GM19395 (cell line): ENCODE results near the gene ETS1.

ENCODE experiments used
- ATAC-seq: cut with Tn5 transposase; IDR thresholded peaks from one replicate; pipeline ENCODE4 v1.9.1; 2021; ENCODE audit warnings: mild to moderate bottlenecking, moderate library complexity; ENCODE audit not compliant: unreplicated experiment

The ETS1 gene

DNA sequence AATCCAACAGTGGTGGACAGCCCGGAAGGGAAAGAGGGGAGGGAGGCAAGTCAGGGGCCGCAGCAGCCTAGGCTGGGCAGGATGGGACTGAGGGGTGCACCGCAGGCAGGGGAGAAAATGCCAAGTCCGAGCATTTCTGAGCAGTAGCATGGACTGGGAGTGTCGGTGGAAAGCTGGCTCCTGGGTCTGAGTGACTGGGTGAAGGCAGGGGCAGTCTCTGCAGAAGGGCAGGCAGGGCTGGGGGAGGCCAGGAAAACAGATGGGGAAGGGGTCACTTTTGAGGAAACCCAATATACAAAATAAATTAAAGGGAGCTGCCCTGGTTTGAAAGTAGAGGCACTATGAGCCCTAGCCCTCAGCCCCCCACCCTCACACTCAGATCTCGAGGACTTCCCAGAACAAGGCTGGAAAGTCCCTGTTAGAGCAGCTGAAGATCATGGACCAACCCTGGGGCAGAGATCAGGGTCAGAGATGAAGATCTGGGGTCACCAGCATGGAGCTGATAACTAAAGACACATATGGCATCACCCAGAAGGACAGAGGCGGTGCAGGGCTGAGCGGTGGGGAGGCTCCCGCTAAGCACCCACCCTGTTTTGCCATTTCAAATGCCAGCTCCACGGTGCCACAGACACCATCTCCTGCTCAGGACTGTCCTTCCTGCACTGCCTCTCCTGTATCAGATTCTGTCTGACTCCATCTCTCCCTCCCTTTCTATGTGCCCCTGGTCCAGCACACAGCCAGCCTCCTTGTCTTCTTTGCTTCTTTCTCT, 32.4 kb upstream of the ETS1 start:
- no peak for ATAC-seq

DNA sequence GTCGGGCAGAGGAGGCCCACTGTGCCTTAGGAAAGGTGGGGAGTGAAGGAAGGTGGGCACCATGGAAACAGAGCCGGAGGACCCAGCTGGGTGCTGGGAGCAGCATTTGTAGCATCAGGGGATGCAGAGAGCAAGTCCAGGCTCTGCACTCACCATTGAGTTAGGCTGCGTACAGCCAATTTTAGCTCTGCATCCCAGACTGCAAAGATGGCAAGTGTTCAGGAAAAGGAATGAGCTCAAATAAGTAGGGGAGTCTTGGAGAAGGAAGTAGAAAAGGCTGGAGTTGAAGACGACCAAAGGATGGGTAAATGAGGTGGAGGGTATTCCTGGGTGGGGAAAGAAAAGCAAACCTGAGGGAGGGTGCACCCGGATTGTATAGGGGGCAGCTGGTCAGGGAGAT, 31.6 kb upstream of the ETS1 start:
- no peak for ATAC-seq

DNA sequence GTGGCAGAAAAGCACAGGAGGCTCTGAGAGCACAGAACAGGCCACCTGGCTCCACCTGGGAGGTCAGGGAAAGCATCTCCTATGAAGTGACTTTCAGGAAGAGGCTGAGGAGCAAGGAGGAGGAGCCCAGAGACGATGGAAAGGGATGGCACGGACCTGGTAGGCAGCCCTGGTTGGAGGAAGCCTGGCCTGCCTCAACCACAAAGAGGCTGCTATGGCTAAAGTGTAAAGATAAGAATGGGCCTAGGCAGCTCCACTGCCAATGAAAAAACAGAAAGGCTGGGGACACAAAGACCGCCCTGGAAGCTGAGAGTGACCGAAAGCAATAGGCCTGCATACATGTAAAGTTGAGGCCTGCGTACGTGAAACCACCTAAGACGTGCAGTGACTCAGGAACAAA, 31.2 kb upstream of the ETS1 start:
- no peak for ATAC-seq

GRCh38 chr11:128616161-128616560, 28.8 kb upstream of the ETS1 start:
- ATAC-seq = no peak

DNA sequence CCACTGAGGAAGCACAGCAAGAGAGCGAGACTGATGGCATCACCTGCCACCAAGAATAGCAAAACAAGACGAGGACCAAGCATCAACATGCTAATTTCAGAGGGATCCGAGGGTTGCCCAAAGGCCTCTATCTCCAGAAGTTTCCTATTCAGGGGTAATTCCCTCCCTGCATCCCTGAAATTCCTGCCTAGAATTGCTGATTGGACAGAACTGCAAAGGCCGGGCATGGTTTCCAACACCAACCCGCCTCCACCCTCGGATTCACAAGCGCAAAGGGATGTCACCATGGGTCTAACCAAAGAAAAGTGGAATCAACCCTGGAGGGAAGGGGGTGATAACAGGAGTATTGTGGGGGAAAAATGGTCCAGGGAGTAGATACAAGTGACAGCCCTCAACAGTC, 28.3 kb upstream of the ETS1 start:
- ATAC-seq = no peak

GRCh38 chr11:128615076-128615475, 27.7 kb upstream of the ETS1 start:
- ATAC-seq = no peak

GRCh38 chr11:128614026-128614425, 26.7 kb upstream of the ETS1 start:
- ATAC-seq = no peak

DNA sequence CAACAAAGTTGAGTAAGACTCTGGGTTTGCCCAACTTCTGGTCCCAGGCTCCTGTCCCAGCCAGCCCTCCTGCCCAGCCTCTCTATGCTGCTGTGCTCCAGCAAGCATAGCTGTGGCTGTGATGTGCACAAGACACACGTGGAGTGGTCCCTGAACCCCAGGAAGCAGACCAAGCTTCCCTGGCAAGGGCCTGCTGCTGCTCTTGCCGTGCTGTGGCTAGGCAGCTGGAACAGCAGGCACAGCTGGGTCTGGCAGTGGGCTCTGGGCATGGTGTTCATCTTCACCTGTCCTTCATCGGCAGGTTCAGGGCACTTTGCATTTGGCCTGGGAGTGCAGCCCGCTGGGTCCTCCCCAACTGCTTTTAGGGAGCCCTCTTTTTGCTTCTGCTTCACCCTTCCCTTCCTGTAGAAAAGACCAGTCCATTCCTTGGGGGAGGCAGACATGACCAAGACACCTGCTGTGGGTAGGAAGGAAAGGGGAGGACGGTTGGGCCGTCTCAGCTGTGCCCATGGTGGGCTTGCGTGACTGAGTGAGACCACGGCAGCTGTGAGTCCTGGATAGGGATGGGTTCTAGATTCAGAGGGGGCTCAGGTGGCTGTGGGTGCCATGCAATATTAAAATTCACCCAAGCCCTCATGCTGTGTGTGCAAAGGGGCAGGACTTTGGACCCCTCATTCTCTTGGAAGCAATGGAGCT, 26.1 kb upstream of the ETS1 start:
- no peak for ATAC-seq

DNA sequence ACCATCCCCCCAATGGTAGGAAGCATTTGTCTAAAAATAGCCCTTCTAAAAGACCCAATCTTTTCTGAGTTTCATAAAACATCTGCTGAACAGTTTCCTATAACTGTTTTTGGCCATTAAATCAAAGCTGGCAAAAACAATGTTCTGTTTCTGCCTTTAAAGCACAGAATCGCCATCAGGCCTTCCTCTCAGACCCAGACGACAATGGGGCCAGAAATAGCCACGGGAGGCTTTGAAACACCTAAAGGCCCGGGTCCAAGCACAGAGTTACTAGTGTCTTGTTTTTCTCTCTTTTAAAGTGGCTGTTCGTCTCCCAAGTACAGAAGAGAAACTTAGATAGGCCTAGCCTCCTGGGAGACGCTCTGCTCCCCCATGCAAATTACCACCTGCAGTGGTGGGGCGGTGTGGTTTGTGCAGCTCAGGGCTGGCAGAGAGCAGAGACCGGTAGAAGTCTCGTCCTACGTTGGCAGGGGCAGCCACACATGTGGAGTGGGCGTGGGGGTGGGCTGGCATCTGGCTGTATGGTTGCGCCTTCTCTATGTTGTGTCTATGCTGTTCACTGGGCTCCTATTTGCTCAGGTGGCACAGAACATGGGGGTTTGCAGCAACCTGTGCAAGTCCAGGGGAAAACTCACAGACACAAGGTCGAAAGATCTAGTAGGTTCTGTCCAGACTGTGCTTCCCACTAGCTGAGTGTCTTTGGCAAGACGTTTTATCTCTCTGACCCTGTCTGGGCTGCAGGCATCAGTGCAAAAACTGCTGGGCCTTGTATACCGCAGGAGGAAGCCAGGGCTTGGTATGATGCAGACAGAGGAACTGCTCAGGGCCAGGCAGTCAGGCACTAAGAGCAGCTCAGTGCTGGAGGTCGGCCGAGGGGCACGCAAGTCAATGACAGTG, 23.6 kb upstream of the ETS1 start:
- peak; percentile 97 for ATAC-seq

GRCh38 chr11:128609785-128610184, 22.4 kb upstream of the ETS1 start:
- ATAC-seq = no peak

DNA sequence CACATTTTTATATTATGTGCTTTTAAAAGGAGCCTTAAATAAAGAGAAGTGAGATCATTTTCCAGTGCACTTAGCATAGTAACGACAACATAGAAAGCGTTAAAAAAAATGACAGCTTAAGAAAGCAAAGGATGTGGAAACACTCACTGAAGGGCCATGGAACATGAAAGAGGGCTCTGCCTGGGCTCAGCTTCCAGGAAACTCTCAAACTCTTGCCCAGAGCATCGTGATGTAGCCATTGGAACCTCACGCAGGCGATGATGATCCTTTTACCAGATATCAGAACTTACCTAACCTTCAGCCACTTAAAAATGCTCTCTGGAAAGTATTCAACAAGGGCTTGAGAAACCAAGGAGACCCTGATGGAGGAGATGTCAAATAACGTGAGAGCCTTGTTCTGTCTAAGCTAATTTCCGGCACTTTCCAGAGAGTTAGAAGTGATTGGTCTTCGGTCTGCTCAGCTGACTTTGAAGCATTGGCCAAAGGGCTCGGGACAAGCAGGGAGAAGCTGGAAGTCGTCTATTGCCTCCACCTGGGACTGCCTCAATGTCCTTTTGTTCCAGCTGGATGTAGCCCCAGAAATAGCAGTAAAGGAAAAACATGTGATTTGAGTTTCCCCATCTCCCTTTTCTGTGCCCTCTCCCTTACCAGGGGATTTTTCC, 21.5 kb upstream of the ETS1 start:
- no peak for ATAC-seq

GRCh38 chr11:128607819-128608218, 20.5 kb upstream of the ETS1 start:
- ATAC-seq = no peak

DNA sequence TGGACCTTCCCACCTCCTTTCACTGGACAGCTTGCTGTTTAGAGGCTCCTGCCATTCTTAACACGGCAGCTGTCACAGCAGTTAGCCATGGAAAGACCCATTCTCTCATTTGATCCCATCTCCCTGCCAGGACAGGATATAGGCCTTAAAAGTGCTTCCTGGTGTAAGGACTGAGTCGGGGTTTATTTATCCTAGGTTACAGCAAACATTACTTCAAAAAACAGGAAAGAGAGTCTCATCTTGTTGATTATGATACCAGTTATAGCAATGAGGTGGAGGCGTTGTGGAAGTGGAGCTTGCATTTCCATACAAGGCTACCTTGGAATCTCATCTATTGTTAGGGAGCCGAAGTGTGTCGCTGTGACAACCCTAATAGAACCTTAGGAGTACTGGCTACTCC, 17.4 kb upstream of the ETS1 start:
- ATAC-seq = no peak

DNA sequence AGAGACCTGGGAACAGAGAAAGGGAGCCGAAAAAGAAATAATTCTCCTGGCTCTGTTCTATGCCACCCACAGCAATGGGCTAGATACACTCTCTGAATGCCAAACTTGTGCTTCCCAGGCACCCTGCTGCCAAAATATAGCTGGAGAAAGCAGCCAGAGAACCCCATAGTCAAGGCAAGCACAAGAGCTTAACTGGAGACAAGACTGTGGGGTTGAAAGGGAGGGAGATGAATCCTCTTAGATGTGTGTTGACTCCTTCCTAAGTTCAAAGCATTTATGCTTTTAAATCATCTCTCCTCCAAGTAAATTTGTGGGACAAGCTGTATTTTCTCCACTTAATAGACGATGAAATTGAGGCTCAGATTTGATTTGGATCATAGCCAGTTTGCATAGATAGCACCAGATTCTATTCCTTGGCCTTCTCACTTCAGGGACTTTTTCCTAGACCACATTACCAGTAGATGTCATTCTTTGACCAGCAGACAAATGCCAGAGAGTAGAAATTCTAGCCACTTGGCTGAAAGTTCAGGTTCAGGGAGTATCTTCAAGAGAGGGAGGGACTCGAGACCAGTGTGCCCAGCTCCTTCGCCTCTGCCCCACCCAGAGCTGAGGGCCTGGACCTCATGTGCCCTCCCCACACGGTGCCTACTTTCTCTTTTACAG, 16.5 kb upstream of the ETS1 start:
- ATAC-seq = peak; percentile 62

DNA sequence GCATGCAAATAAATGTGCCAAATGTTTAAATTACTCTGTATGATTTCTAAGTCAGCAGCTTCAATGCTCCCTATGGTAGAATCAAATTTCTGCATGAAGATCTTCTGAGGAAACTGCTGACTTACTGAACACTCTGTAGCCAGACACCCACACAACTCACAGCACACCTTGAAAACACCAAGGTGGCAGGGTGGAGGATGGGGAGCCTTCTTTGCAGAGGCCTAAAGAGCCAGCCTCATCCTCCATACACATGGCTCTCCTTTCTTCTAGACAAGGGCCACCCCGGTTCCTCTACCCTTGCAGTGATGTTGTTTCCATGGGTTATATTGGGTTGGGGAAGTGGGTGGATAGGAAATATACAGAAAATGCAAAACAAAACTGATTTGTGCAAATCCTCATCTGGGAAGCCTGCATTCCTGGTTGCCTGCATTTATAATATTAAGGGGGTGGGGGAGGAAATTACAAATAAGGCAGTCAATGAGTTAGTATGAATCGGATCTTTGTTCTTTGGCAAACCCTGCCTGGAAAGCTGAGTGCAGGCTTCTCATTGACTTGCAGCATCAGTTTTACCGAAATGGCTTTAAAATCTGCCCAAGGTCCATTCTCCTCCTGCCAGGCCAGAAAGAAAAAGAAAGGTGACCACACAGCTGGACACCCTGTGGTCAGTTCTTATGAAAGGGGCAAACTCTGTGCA, 15.8 kb upstream of the ETS1 start:
- no peak for ATAC-seq

DNA sequence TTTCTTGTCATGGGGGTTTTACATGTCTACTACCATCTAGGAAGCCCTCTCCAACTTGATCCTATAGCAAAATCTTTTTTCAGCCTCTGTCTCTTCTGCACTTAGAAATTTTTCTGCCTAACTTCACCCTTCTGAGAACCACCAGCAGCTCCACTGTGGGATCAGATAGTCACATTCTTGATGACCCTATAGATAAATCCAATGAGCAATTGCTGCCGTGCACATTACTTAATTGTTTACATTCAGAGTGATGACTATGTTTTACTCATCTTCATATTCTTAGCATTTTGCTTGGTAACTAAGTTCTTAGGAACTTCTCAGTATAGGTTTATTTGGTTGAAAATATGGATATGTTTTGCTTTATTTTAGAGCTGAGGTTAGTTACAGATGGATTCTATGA, 12.4 kb upstream of the ETS1 start:
- ATAC-seq = no peak

- no peak for ATAC-seq
Measured at GRCh38 chr11:128598506-128599150, 11.3 kb upstream of the ETS1 start.

DNA sequence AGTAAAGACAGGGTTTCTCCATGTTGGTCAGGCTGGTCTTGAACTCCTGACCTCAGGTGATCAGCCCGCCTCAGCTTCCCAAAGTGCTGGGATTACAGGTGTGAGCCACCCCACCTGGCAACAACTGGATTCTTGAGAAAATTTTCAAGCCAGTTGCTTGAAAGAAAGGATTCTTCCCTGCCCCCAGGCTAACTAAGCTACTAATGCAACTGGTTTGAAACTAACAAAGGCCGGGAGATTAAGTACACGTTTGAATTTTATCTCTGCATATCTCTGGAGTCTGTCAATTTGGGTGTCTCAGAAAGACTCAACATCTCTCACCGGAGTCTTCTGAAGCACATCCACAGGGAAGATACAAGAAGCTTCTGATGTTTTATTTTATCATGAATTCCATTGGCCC, 10.7 kb upstream of the ETS1 start:
- ATAC-seq = no peak

DNA sequence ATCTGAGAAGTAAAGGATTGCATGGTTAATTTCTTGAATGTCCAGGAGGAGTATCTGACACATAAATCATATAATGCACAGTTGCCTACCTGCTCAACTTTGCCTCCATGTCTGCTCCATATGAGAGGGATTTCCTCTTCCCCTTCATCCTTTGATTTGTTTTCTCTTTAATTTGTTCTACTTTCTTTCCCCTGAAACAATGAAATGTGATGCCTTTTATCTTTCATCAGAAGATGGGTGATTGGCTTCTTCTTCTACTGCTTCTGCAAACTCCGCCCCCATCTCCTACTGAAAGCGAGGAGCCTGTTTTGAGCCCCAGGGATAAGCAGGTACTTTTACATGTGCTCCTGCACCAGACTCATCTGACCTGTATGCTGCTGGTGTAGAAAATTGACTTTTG, 9.9 kb upstream of the ETS1 start:
- ATAC-seq = no peak

DNA sequence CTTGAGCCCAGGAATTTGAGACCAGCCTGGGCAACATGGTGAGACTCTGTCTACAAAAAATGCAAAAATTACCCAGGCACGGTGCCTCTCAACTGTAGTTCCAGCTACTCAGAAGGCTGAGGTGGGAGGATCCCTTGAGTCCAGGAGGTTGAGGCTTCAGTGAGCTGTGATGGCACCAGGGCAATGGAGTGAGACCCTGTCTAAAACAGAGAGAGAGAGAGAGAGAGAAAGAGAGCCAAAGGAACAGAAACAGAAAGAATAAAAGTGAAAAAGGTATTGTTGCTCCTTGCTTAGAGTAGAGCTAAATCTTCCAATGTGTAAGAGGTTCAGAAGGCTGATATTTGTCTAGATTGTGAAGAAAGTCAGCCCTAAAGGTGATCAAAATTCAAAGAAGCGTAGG, 8.9 kb upstream of the ETS1 start:
- ATAC-seq = no peak
